ENCODE results near the gene FAM43B.
A peak's percentile ranks its signal among the peaks of the same experiment; 100 is the strongest.
"Not testable (repeated sequence)": the region's sequence is repeated elsewhere in the genome, so short reads cannot be mapped to it uniquely, and the experiment has no call there.

Gene FAM43B

DNA sequence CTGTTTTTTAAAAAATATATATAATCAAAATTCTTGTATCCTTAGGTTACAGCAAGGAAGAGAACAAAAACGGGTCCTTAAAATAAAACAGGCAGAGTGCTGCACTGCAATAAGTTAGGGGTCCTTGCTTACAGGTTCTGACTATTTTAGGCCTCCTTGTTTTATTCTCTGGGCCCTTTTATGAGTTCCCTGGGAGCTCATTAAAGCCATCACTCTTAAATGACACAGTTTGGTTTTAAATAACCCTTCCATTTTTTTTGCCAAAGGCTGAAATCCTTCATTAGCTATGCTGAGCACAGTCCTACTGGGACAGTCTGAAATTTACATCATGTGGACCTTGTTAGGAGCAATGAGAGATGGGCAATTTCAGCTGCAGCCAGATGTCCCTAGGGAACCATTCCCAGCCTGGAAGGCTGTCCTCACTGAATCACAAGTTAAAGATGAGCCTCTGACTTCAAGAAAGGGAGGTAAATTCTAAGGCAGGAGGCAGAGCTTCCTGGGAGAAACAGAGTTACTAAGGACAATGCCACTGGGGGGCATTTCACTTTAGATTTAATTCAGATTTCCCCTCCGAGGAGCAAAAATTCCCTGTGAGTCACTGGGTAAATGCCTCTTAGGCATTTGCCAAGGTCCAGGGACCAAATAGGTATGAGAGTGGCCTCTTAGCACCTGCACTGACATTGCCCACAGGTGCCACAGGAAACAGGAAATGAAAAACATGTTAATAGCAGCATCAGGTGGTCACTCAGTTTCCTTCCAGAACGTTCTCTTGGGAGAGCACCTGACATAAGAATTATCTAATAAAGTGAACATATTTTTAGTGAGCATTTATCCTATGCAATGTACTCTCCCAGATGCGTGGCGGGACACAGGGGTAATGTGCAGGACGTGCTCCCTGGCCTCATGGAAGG, 40.6 kb upstream of the FAM43B start:
- POLR2A ChIA-PET: no interaction called here
- CTCF ChIA-PET: interaction anchor here (1.2 to 1.5 kb wide), 2 partner anchors 18 to 299 kb away, joined by 3 to 6 read pairs; no protein-coding TSS in a partner anchor

DNA sequence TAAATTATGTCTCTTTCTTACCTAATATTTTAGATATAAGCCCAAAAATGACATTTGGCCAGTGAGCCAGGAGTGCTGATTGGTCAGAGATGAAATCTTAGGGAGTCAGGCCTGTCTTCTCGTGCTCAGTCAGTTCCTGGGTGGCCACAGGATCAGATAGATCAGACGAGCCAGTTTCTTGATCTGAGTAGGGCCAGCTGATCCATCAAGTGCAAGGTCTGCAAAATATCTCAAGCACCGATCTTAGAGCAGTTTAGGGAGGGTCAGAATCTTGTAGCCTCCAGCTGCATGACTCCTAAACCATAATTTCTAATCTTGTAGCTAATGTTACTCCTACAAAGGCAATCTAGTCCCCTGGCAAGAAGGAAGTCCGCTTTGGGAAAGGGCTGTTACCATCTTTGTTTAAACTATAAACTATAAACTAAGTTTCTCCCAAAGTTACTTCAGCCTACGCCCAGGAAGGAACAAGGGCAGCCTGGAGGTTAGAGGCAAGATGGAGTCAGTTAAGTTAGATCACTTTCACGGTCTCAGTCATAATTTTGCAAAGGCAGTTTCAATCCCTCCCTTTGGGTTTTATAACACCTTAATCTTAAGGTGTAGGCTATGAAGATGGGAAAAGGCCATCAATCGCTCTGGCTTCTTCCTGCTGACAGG, 32.6 kb upstream of the FAM43B start:
- DNase-seq (ENCODE audit: extremely low spot score); POLR2A ChIA-PET: not testable (repeated sequence)
- CTCF ChIA-PET: interaction anchor here (1.3 to 1.6 kb wide), 2 partner anchors 10 to 123 kb away, joined by 5 to 6 read pairs; no protein-coding TSS in a partner anchor

More for the DNA sequence above, 40.6 kb upstream of the FAM43B start:
- no peak for DNase-seq (ENCODE audit: extremely low spot score)
- TF ChIP-seq, protein P1, sequence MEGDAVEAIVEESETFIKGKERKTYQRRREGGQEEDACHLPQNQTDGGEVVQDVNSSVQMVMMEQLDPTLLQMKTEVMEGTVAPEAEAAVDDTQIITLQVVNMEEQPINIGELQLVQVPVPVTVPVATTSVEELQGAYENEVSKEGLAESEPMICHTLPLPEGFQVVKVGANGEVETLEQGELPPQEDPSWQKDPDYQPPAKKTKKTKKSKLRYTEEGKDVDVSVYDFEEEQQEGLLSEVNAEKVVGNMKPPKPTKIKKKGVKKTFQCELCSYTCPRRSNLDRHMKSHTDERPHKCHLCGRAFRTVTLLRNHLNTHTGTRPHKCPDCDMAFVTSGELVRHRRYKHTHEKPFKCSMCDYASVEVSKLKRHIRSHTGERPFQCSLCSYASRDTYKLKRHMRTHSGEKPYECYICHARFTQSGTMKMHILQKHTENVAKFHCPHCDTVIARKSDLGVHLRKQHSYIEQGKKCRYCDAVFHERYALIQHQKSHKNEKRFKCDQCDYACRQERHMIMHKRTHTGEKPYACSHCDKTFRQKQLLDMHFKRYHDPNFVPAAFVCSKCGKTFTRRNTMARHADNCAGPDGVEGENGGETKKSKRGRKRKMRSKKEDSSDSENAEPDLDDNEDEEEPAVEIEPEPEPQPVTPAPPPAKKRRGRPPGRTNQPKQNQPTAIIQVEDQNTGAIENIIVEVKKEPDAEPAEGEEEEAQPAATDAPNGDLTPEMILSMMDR (IDR thresholded peaks at IDR 0.05; ENCODE audit: control extremely low read depth, extremely low read depth, low read depth, missing control alignments): no peak

DNA sequence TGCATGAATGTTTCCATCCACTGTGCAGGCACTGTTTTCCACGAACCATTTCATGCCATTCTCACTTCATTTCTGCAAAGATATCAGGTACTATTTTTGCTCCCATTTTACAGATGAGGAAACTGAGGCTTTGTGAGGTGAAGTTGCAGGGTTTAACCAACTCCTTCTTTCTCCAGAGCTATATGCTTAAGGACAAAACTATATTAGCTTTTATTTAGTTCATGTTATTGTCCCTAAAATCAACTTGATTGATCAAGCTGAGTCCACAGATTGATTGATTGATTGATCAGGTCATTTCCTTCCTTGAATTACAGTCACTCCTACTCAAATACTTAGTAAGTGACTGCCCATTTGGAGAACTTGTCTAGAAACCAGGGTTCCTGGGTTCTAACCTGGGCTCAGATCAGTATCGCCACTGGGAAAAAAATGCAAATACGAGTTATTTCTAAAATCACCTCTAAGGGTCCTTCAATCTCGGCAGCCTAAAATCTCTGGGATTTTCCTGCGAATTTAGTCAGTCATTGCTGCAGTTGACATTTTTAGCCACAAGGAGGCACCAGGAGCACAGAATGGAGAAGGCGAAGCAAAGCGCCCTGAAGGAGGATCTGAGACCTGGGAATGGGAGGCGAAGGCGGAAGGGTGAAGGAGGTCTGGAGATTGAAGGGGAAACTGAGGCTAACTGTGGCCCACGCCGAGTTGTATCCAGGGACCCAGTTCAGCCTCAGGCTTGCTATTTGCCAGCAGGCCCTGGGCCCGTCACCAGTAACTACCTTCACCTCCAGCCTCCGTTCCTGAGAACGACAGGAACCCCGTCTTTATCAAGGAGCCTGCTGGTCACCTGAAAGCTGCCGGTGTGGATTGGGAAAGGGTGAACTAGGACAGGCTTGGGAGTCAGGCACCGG, 30.2 kb upstream of the FAM43B start:
- CTCF ChIA-PET: interaction anchor here (0.6 to 7.0 kb wide), 12 partner anchors 9 to 119 kb away, joined by 3 to 70 read pairs (median 4); partner anchors contain the start of gene PINK1
- TF ChIP-seq, protein P1 (IDR thresholded peaks at IDR 0.05; ENCODE audit: control extremely low read depth, extremely low read depth, low read depth, missing control alignments): peak; percentile 95
- POLR2A ChIA-PET: no interaction called here
- DNase-seq (ENCODE audit: extremely low spot score): peak; percentile 65

DNA sequence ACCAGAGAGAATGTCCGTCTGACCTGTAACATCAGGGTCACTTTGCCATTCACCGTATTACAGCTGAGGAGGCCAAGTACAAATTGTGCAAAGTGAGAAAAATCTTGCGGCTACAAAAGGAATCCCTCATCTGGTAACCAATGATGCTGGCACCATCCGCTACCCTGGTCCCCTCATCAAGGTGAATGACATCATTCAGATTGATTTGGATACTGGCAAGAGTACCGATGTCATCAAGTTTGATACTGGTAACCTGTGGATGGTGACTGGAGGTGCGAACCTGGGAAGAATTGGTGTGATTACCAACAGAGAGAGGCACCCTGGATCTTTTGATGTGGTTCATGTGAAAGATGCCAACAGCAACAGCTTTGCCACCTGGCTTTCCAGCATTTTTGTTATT, 26.1 kb upstream of the FAM43B start:
- ChIA-PET CTCF (interaction anchor here (1.6 to 7.0 kb wide), 3 partner anchors 17 to 113 kb away, joined by 6 to 70 read pairs (median 6); partner anchors contain the start of gene PINK1), POLR2A (no interaction called here)
- TF ChIP-seq, protein P1 (IDR thresholded peaks at IDR 0.05; ENCODE audit: control extremely low read depth, extremely low read depth, low read depth, missing control alignments): no peak
- DNase-seq (ENCODE audit: extremely low spot score): no peak

DNA sequence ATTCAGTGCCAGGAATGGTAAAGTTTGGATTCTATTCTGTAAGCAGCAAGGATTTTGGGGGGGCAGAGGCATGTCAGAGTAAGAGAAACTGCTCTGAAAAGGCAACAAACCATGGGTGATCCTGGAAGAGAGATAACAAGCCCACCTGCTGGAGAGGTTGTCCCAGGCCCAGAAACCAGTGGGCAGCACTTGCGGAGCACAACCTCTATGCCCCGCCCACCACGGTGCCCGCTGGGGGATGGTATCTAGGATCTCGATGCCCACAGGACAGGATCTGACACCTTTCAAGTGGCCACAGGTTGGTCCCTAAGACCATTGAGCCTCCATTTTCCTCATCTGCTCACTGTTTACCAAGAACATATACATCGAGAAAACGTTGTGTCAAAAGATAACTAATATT, 24.2 kb upstream of the FAM43B start:
- POLR2A ChIA-PET: no interaction called here
- TF ChIP-seq, protein P1 (IDR thresholded peaks at IDR 0.05; ENCODE audit: control extremely low read depth, extremely low read depth, low read depth, missing control alignments): no peak
- CTCF ChIA-PET: interaction anchor here (7.0 kb wide), 1 partner anchor 105 kb away, joined by 70 read pairs; the partner anchor contains the start of gene PINK1
- DNase-seq (ENCODE audit: extremely low spot score): no peak

DNA sequence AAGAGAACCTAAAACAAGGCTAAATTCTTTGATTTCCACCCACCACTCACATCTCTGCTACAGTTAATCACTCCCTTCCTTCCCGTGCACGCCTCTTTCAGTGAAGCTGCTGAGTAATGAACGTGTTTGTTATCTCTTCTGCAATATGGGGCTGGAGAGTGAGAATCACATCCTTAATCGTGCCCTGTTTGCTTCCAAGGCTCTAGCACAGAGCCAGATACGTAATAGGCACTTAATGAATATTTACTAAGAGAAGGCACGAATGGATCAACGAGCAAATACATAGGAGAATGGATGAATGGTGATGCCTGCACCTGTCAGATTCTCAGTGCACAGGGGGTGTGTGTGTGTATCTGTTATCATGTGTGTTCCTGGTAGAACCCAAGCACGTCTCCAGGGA, 22.1 kb upstream of the FAM43B start:
- CTCF ChIA-PET: interaction anchor here (1.6 kb wide), 1 partner anchor 10 kb away, joined by 5 read pairs; no protein-coding TSS in a partner anchor

More for the DNA sequence above, 22.1 kb upstream of the FAM43B start:
- no peak for DNase-seq (ENCODE audit: extremely low spot score)
- TF ChIP-seq, protein P1 (IDR thresholded peaks at IDR 0.05; ENCODE audit: control extremely low read depth, extremely low read depth, low read depth, missing control alignments): no peak
- POLR2A ChIA-PET: no interaction called here
